ENCODE data around the gene DAB1.

The DAB1 gene

DNA sequence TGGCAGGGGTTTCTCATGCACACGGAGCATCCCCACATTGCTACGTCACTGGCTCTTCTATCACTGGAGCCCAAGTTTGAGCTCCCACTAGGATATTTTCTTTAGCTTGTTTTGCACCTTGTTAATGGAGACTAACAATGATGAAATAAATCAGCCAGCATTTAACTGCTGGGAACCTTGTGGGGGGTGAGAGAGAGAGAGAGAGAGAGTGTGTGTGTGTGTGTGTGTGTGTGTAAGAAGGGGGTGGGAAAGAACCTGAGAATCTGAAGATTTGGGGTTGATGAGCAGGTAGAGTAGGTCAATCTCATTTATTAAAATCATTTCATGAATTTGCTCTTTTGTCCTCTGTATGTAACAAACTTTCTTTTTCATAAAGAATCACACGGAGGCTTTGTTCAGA lies 458.7 kb downstream of the DAB1 start:
- no peak for DNase-seq

DNA sequence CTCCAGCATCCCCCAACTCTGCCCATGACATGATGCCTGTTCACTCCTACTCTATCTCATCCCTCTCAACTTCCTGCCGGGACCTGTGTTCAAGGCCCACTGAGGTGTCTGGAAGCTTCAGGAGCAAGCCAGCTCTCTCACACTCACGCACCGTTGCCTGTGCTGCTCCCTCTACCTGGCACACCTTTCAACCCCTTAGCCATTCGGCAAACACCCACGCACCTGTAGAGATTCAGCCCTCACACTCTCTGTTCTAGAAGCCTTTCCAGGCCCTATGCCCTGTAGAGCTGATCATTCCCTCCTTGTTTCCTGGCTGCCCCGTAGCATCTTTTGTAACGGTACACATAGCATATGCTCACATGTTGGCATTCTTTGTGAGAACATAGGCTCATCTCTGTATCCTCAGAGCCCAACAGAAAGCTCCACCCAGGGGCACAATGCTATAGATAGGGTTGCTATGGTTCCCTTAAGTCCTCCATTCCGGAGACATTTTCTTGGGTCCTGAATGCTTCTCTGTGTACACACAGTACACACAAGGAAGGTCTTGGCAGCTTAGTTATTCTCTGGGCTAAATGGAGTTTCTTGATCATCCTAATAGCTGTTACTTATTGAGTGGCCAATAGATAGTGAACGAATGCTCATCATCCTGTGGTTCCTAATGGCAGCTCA lies 459.4 kb downstream of the DAB1 start:
- DNase-seq: no peak

DNA sequence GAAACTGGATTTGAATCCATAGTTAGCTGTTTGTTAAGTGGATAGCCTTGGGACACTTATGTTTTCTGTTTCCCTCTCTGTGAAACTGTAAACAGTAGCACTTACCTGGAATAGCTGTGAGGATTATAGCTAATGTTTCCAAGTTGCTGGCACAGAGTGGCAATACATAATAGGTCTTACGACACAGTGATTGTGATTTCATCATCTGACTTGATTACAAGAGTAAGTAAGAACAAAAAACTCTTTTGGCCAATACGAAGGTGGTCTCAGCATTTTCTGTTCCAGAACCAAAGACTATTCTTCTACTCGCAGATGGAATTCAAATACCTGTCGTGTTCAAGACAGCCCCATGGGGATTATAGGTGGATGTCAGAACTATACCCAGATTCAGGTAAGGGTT lies 460.2 kb downstream of the DAB1 start:
- DNase-seq: no peak

DNA sequence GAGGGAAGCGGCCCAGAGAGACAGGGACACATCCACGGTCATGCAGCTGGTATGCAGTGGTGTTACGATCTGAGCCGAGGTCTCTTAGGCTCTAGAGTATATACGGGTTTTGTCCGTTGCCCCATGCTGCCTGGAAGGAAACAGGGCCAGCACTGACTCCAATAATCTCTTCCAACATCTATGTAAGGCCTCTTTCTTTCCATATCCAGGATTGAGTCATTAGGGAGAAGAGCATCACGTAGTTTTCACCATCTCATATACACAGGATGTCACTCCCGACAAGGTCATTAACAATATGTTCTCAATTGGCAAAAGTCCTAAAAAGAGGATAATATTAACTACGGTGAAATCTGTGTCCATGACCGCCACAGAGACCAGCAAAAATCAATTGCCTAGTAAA lies 462.4 kb downstream of the DAB1 start:
- DNase-seq: no peak

DNA sequence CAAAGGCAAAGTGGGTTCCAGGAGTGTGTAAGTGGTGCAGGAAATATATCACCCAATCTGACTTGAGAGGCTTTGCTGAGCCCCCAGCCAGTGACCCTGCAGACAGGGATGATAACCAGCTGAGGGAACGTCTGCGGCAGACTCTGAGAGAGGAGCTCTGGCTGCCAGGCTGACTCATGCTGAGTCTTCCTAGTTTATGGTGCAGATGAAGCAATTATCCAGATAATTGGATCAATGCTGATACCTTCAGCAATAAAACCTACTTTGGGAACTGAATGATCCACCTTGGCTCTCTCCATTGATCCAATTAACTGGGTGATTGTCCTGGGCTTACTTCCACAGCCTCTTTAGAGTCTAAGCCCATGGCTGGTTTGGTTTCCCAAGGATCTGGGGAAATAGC lies 465.3 kb downstream of the DAB1 start:
- no peak for DNase-seq

DNA sequence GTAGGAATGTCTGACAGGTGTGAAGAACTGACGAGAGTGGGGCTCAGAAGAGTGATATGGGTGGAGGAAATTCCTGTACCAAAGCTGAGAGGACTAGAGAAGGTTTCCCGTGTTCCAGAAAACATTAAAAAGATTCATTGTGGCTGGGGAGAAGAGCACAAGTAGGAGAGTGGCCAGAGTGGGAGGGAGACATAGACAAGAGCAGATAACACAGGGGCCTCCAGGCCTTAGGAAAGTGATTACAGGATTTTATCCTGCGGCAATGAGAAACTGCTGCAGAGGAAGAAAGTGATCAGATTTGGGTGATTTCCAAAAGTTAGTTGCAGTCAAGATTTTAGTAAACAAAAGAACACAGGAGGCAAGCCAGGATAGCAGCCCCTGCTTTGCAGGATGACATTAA lies 465.9 kb downstream of the DAB1 start:
- DNase-seq: no peak

DNA sequence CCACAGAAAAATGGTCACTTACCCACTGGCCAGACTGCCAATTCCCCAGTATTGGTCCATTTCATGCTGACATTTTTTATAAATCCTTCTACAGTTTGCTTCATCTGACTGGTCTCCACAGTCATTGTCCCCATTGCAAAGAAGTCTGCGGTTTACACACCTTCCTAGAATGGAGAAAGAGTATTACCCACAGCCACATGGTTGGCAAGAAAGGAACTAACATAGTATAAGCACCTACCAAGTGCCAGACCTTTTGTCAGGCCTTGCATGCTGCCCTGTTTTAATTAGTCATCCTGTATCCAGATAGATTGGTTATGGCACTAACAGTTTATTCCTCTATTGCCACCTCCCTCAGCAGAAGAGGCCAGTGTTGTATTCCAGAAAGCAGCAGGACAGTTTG lies 469.2 kb downstream of the DAB1 start:
- no peak for DNase-seq

DNA sequence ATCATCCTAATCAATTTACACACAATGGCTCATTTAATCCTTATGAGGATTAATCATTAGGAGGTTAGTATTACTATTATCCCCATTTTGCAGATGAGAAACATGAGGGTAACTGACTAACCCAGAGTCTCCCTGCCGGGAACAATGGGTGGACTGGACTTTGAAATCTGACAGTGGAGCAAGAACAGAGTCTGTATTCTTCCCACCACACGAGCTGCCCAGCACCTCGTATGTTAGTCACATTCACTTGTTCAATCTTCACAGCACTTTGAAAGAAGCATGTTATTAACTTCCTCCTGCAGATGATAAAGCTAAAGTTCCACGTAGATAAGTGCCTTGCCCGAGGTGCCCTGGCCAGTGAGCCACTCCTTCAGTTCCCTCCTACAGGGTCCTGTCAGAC lies 470.5 kb downstream of the DAB1 start:
- DNase-seq: no peak

DNA sequence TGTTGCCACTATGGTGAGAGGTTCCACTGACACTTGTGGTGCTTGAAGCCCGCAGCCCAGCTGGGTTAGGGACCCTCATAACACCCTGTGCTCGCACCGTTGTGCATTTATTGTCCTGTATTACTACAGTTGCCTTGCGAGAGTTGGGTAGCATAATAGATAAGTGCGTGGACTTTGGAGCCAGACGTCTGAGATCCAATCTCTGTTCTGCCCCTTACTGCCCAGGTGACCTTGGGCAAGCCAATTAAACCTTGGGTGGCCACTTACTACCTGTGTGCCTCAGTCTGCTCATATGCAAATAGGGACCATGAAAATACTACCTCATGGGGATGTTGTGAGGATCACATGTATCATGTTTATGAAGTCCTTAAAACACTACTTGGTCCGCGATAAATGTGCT lies 471.4 kb downstream of the DAB1 start:
- no peak for DNase-seq

DNA sequence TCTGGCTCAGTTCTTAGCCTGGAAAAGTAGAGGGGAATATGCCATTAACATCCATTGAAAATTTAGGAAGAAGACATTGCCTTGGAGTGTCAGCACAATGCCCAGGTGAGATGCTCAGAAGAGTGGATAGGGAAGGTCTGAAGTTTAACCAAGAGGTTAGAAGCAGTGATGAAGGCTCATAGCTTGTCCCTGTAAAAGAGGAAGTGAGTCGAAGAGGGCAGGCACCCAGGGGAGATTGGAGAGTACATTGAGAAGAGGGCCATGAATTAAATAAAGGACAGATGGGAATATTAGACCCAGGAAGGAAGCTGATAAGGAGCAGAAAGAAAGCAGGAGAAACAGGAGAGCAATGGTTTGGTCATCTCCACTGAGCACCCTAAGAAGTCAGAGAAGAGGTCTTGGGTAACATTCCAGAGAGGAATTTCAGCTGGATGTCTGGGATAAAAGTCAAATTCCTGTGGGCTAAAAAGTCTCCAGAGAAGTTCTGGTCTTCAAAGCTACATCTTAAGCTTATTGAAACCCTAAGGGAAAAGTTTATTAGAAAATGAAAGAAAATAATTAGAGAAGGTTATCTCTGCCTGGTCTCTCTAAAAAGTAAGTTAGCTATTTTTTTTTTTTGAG lies 475.3 kb downstream of the DAB1 start:
- DNase-seq: no peak

Measured in NCI-H1417 treated with DMSO at 0.1 percent for 48 hours (cell line).